Astrocyte (in vitro differentiated cells and primary cell): Measurements from ENCODE around the gene ZBTB7C.

ENCODE experiments used
- CTCF ChIP-seq: IDR thresholded peaks from 2 replicates; pipeline ENCODE4 v1.5.1; 2011; ENCODE audit warnings: low read depth, mild to moderate bottlenecking, inconsistent platforms, low read length, moderate library complexity; ENCODE audit not compliant: insufficient read depth
- EZH2 ChIP-seq: IDR thresholded peaks from 2 replicates; pipeline ENCODE4 v1.6.1; 2012; ENCODE audit warnings: mild to moderate bottlenecking, low read length, inconsistent platforms; ENCODE audit not compliant: insufficient read depth

GRCh38 chr18:48340560-48340959 is 68.6 kb downstream of the ZBTB7C start:
- TF ChIP-seq CTCF: no peak
- TF ChIP-seq EZH2: no peak
